AG04450 (cell line): Measurements from ENCODE around the gene PEAK3. TPM values are rescaled to one million over a fixed set of nuclear protein-coding genes. Genes with fewer than 3 reads are reported as not detected.

Experiments
- CTCF ChIA-PET: fragments of 300-600, 350-600 bp; formaldehyde crosslinking; extraction: SDS; loops from one replicate; lab custom pipeline; 2022; ENCODE audit warnings: antibody characterized with exemption, inconsistent platforms; lab: Charles Lee
- POLR2A ChIA-PET: fragments of 350-600 bp; formaldehyde crosslinking; extraction: SDS; loops from one replicate; lab custom pipeline; 2021; ENCODE audit warnings: antibody characterized with exemption, inconsistent platforms; lab: Yijun Ruan, JAX
- DNase-seq: peaks from one replicate; pipeline ENCODE4 v3.0.0-alpha.2; 2011; ENCODE audit warnings: low read depth, low spot score
- H3K27ac ChIP-seq: one replicate; pipeline ENCODE4 v1.5.1; 2012; ENCODE audit warnings: low read depth, low read length, control low read depth
- H3K27me3 ChIP-seq: one replicate; pipeline ENCODE4 v1.6.0; 2012; ENCODE audit warnings: low read length; ENCODE audit not compliant: control insufficient read depth, insufficient read depth
- H3K4me3 ChIP-seq: 2 replicates; pipeline ENCODE4 v1.5.1; 2011; ENCODE audit warnings: mild to moderate bottlenecking, low read depth, low read length, control low read depth
- H3K9me3 ChIP-seq: 2 replicates; pipeline ENCODE4 v1.5.1; 2012; ENCODE audit warnings: low read length; ENCODE audit not compliant: control insufficient read depth, insufficient read depth
- CTCF ChIP-seq: IDR thresholded peaks from 2 replicates; pipeline ENCODE4 v1.5.1; 2011; ENCODE audit warnings: low read depth, low read length, control low read depth, inconsistent platforms
- polyA plus RNA-seq: library from polyadenylated mRNA; depleted of rRNA; stranded (reverse); fragments of >200 nt; gene quantifications from 2 replicates; pipeline ENCODE4 v1.2.3, GENCODE V29; 2011

The PEAK3 gene
- polyA plus RNA-seq, 1 experiment = 0.04 TPM

- Histone ChIP-seq H3K27me3 (peaks cover 28% of the 10 kb centered on the region), H3K9me3 (no peaks in the 10 kb centered on the region; the same call in 1 of the 2 replicates), H3K27ac (no peak overlapping the region), H3K4me3 (no peak overlapping the region)
- ChIA-PET CTCF (interaction anchor here (1.0 kb wide), 1 partner anchor 11 kb away, joined by 3 read pairs; no protein-coding TSS in a partner anchor), POLR2A (interaction anchor here (0.6 kb wide), 1 partner anchor 96 kb away, joined by 3 read pairs; no protein-coding TSS in a partner anchor)
- no peak for DNase-seq
- no peak for TF ChIP-seq CTCF
Observed at GRCh38 chr19:2248136-2249009, 33.6 kb downstream of the PEAK3 start.

GRCh38 chr19:2247433-2248101 lies 34.4 kb downstream of the PEAK3 start:
- no peaks in the 10 kb centered on the region; the same call in 1 of the 2 replicates for H3K9me3 ChIP-seq
- POLR2A ChIA-PET = no interaction called here
- DNase-seq = no peak
- TF ChIP-seq CTCF = no peak
- H3K27ac ChIP-seq = no peak overlapping the region
- H3K4me3 ChIP-seq = no peak overlapping the region
- CTCF ChIA-PET = no interaction called here
- H3K27me3 ChIP-seq = peaks cover 20% of the 10 kb centered on the region

GRCh38 chr19:2246801-2247361 lies 35.1 kb downstream of the PEAK3 start:
- no peak overlapping the region for H3K27ac ChIP-seq
- POLR2A ChIA-PET = no interaction called here
- CTCF ChIA-PET = no interaction called here

GRCh38 chr19:2246014-2246620 lies 35.9 kb downstream of the PEAK3 start:
- no peak for TF ChIP-seq CTCF
- Histone ChIP-seq H3K27ac (no peak overlapping the region), H3K4me3 (no peak overlapping the region), H3K9me3 (no peaks in the 10 kb centered on the region; the same call in 1 of the 2 replicates), H3K27me3 (peaks cover 10% of the 10 kb centered on the region)
- no peak for DNase-seq
- CTCF ChIA-PET = no interaction called here
- POLR2A ChIA-PET = interaction anchor here (0.6 kb wide), 1 partner anchor 17 kb away, joined by 4 read pairs; no protein-coding TSS in a partner anchor

More at GRCh38 chr19:2246801-2247361, 35.1 kb downstream of the PEAK3 start:
- Histone ChIP-seq H3K4me3 (no peak overlapping the region), H3K27me3 (peaks cover 13% of the 10 kb centered on the region), H3K9me3 (no peaks in the 10 kb centered on the region; the same call in 1 of the 2 replicates)
- no peak for DNase-seq
- no peak for TF ChIP-seq CTCF
